Right ventricle myocardium inferior (tissue), 1 donor: ENCODE results near the gene RIPPLY2. TPM values are rescaled to one million over a fixed set of nuclear protein-coding genes. Genes with fewer than 3 reads are reported as not detected.
"Not testable (repeated sequence)": the region's sequence is repeated elsewhere in the genome, so short reads cannot be mapped to it uniquely, and the experiment has no call there.

Source experiments
- ATAC-seq: fragments of 200-7000 bp; cut with Tn5 transposase; one replicate; pipeline ENCODE4 v1.9.1; 2020; ENCODE audit warnings: mild to moderate bottlenecking, moderate library complexity
- DNase-seq: peaks from one replicate; pipeline ENCODE4 v3.0.0; 2021; ENCODE audit errors: missing footprints
- intact Hi-C: fragments of 100-400 bp; cut with DNase I; formaldehyde crosslinking; loops from one replicate; pipeline ENCODE4 v1.11.0; 2022
- long read RNA-seq: library from polyadenylated mRNA; unstranded; transcript quantifications from one replicate; pipeline ENCODE4 v2.0.0, GENCODE V29; 2021
- total RNA-seq: library from RNA; stranded (reverse); fragmentation: NEBNext Ultra II Directional; extraction: Animal tissue kit (Norgen Biotek cat#: 25700); gene quantifications from one replicate; pipeline ENCODE4 v1.2.1, GENCODE V29; 2021
- donor health status: DM: no; HTN: yes; CAD: no; lungs with severe emphysema.

The RIPPLY2 gene, protein sequence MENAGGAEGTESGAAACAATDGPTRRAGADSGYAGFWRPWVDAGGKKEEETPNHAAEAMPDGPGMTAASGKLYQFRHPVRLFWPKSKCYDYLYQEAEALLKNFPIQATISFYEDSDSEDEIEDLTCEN
- not detected for total RNA-seq
- long read RNA-seq: 0 reads

DNA sequence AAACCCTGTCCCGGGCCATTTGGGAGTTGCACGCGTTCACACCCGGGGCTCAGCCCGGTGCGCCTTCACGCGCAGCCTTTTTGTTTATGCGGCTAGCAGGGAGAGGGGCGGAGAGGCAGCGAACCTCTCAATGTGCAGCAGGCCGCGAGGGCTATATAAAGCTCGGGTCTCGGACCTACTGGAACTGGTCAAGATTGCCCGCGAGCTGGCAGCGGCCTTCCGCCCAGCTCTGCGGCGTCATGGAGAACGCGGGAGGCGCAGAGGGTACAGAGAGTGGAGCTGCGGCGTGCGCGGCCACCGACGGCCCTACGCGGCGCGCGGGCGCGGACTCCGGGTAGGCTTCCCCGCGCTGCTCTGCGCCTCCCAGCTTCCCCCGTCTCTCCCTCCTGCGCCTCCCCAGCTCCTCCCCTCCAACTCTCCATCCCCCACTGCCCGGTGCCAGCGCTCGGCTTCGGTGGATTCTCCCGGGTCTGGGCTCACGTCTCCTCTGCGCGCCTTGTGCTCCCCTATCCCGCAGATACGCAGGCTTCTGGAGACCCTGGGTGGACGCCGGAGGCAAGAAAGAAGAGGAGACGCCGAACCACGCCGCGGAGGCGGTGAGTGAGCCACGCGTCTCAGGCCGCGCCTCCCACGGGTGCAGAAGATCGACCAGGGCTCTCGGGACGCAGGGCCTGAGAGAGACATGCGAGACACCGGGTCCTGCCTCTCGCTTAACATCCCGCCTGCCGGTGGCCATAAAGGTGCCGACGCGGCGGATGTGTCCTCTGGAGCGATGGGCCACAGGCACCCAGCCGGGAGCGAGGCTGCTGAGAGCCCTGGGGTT, at the start of gene RIPPLY2:
Gene RIPPLY2 (plus strand): TSS at position 183 of the 823 bp plus-strand sequence. CDS start 57 bp downstream, at position 240.
- ATAC-seq (peak; percentile 59), DNase-seq (peak; percentile 64)
- intact Hi-C loops: no loop called here

DNA sequence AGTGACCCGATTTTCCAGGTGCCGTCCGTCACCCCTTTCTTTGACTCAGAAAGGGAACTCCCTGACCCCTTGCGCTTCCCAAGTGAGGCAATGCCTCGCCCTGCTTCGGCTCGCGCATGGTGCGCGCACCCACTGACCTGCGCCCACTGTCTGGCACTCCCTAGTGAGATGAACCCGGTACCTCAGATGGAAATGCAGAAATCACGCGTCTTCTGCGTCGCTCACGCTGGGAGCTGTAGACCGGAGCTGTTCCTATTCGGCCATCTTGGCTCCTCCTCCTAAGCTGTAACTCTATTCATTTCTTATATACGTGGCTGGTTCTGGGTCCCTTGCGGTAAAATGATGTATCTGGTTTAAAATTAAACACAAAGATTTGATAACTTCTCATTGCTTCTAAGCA, 49.7 kb upstream of the RIPPLY2 start:
- intact Hi-C loops, ATAC-seq, DNase-seq: not testable (repeated sequence)

DNA sequence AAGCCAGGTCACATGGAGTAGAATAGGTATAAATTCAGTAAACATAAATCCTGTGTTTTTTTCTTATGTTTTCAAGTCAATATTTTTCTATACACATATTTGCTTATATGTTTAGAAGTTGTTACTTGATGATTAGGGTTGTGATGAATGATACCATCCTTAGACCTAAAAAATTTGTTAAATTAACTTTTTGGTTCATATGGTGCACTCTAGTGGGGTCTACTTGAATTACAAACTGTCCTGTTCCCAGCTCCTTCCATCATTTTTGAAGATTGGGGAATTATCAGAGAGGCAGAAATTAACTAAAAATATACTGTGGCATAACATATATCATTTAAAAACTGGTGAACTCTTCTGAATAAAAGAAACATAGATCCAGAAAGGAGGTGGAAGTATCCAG, 48.3 kb upstream of the RIPPLY2 start:
- ATAC-seq (no peak), DNase-seq (no peak)
- intact Hi-C loops: no loop called here

DNA sequence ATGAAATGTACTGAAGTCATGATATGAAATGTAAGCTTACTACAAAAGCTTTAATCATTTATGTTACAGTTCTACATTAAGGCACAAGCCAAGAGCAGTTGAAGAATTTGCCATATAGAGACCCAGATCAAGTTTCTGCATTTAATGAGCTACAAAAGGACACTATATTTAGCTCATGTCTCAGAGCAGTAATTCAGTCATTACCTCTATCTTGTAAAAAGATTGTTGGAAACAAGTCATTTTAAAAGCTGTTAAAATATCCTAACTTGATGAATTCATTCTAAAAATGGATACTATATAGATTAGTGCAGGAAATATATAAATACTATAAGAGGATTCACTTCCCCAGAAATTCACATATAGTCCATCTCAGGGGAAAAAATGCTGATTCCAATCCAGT, 45.2 kb upstream of the RIPPLY2 start:
- intact Hi-C loops: no loop called here
- DNase-seq: no peak
- ATAC-seq: no peak

DNA sequence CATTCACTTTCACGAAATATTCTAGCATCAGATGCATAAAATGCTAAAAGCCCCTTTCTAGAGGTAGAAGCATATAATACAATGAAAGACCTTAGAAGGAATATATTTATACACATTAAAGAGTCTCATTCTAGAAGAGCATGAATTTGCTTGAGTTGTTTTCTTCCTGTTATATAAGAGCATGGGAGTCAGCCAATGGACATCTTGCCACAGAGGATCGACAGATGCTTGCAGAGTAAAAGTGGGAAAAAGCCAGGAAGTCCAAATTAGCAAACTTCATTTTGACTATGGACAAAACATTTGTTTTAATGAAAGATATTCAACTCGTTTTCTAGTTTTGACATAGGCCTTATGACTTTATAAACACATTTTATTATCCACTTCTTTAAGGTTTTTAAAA, 44.2 kb upstream of the RIPPLY2 start:
- intact Hi-C loops: no loop called here
- DNase-seq (no peak), ATAC-seq (no peak)

DNA sequence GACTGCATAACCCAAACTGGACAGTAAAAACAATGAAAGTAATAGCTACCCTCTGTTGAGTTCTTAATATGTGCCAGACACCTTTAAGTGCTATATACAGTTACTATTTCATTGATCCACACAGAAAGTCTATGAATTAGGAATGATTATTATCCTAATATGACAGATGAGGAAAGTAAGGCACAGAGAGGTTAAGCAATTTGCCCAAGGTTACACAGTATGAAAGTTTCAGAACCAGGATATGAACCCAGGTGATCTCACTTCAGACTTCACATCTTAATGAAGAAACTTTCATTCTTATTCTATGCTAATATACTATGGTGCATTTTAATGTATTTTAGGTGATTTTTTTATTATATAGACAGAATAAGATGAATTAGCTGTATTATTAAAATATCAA, 40.6 kb upstream of the RIPPLY2 start:
- no peak for ATAC-seq
- DNase-seq: no peak
- intact Hi-C loops: no loop called here

DNA sequence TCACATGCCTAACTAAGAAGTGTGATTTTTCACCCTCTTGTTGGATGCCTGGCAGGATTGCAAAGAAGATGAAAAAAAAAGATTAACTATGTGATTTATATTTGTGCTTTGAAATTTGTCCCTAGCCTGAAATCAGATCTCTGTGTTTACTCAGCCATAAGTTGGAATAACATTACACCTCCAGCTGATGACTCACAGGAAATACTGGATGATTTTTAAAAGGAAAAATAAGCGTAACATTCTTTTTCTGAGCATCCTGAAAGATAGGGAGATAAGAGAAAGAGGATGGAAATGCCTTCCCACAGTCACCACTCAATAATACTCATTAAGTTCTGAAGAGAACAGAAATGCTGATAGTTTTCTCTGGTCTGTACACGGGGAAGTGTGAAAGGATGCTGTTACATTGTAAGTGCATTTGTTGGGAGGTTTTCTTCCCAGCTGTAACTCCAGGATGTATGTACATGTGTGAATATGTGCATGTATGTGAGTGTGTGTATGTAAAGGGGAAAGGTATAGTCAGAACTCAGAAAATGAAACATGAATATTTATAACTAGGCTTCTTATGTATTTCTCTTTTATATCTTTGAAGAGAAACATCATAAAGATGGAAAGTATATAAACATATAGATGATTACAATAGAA, 37.4 kb upstream of the RIPPLY2 start:
- DNase-seq: no peak
- intact Hi-C loops: no loop called here
- no peak for ATAC-seq

DNA sequence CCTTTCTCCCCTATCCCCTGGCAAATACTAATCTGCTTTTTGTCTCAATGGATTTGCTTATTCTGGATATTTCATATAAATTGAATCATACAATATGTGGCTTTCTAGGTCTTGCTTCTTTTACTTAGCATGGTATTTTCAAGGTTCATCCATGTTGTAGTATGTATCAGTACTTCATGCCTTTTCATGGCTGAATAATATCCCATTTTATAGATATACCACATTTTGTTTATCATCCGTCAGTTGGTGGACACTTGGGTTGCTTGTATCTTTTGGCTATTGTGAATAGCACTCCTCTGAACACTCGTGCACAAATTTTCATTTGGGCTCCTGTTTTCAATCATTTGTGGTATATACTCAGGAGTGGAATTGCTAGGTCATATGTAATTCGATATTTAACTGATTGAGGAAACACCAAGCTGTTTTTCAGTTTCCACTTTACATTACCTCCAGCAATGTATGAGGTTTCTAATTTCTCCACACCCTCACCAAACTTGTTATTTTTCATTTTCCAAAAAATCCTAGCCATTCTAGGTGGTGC, 30.5 kb upstream of the RIPPLY2 start:
- DNase-seq: no peak
- intact Hi-C loops: no loop called here
- ATAC-seq: no peak

DNA sequence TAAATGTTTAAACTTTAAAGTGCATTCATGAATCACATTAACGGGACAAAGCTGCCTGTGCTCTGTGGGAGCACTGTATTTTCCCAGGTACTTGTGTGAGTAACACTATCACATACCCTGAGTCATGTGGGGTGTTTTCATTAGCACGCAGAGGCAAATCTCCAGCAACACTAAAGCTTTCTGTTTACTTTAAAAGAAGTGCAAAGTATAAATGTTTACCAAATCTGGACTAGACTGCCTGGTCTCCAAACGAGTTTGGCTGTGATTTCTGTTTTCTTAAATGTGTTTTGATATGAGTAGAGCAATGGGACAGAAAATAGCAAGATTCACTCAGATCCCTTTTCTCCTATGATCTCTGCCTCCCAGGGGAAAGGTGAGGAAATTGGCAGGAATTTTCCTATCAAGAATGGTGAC, 28.8 kb upstream of the RIPPLY2 start:
- no peak for DNase-seq
- ATAC-seq: no peak
- intact Hi-C loops: no loop called here

DNA sequence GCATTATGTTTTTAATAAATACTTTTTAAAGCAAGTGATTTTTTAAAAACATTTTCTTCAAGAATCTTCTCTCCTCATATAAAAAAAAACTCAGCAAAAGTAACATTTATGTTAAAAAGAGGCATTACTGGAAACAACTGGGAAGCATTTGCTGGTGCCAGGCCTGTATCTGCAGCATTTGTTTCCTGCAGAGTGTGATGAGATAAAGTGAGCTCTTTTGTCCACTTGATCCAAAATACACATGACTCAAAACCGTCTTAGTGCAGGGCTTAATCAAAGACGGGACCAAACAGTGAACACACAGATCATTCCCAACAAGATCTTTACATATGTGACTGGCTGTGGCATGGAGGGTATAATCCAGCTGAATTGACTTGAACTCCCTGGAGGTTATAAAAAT, 28.3 kb upstream of the RIPPLY2 start:
- ATAC-seq: no peak
- DNase-seq: no peak
- intact Hi-C loops: no loop called here

DNA sequence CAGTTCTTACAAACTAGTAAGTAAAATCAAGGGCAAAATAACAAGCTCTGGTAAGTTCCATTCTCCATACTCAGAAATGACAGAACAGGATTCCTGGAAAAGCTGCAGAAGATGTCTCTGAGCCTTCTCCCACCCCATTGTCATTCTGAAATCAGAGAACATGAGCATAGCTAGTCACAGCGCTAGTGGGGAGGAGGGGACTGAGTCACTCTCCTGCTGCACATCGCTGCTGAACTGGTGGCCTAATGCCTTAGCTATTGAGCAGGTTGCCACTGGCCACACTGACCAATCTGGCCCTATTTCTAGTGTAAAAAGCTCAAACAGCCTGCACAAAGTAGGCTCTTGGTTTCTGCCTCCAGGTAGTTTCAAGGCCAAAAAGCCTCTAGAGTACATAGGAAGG, 26.1 kb upstream of the RIPPLY2 start:
- no peak for ATAC-seq

DNA sequence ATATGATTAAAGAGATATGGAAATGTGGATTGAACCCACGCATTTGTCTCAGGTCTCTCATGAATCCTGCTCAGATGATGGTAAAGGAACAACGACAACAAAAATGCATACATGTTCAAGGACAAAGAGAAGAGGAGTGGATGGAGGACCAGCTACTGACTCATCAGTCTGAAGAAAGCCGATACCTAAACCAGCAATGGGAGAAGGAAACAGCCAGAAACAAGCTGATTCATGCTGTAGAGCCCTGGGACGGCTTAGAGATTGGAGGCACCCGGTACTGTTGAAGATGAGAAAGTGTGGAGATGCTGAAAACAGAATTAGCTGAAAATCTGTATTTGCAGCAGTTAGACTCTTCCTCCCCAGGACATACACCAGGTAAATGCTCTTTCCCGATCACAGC, 14.4 kb upstream of the RIPPLY2 start:
- intact Hi-C loops: no loop called here
- DNase-seq (no peak), ATAC-seq (no peak)

More for the DNA sequence above, 26.1 kb upstream of the RIPPLY2 start:
- DNase-seq: no peak
- intact Hi-C loops: no loop called here

DNA sequence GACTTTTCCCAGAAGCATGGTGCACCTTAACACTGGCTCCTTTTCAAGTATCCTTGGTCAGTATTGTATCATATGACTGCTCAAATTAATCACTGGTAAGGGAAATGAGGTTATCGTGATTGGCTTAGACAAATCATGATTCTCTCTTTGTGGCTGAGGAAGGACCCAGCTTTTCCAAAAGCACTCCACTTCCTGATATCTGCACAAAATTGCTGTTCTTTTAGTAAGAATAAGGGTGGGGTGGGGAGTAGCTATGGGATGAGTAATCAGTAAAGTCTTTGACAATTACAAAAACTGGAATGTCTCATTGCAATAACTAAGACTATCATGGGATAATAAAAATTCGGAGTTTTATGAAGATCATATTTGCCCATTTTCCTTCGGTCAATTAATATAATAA, 9.0 kb upstream of the RIPPLY2 start:
- intact Hi-C loops: no loop called here
- ATAC-seq: no peak
- no peak for DNase-seq

DNA sequence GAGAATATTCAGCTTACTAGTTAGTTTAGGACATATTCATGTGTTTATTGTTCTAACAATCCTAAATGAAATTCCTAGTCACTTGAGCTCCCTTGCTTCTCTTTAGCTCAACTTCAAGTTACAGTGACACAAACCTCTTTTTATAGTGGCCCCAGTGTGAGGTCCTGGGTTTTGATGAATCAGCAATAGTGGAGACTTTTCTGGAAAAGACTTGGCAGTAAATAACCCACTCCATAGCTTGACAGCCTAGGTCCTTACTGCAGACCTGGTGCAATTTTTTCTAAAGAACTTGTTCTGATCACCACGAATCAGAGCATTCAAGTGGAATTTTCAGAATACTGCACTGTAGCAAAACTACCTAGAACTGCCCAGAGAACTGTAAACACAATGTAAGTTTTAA, 6.9 kb upstream of the RIPPLY2 start:
- intact Hi-C loops: no loop called here
- DNase-seq (no peak), ATAC-seq (no peak)

DNA sequence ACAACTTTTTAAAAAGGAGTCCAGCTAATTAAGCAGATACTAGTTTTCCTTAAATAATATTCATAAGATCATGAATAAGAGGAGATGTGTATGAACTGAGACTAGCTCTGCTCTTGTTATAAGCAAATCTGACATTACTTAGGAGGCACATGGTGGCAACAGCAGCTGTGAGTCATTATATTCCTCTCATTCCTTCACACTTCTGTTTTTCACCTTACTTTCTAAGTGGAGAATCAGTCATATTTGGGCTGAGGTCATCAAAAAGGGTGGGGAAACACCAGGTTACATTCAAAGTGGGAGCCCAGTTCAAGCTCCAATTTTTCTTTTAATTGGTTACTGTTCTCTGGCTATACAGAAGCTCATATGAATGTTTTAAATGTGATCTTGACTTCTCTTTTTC, 6.0 kb upstream of the RIPPLY2 start:
- DNase-seq (no peak), ATAC-seq (no peak)
- intact Hi-C loops: no loop called here

DNA sequence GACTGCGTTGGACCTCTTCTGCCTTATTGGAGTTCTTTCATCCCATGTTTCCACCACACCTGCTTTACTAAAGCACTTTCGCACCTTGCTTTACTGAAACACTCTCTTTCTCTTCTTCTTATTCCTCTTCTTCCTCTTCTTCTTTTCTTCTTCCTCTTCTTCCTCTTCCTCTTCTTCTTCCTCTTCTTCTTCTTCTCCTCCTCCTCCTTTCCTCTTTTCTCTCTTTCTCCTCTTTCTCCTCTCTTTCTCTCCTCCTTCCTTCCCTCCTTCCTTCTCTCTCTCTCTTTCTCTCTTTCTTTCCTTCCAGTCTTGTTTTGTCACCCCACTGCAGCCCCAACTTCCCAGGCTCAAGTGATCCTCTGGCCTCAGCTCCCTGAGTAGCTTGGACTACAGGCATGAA, 4.0 kb upstream of the RIPPLY2 start:
- ATAC-seq: no peak
- DNase-seq: no peak
- intact Hi-C loops: no loop called here

DNA sequence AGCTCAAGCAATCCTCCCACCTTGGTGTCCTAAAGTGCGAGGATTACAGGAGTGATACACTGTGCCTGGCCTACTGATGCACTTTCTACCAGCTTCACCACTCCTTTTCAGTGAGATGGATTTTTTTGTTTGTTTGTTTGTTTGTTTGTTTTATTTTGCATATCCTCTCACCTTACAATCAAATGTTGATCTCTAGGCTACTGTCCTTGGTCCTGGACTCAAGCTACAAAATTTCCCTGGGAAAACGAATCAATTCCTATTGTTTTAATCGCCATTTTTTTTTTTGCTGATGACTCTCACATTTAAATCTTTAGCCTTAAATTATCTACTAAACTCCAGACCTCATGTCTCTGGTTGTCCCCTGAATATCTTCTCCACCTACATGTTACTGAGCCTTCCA, 3.5 kb upstream of the RIPPLY2 start:
- intact Hi-C loops: no loop called here
- no peak for ATAC-seq
- no peak for DNase-seq

DNA sequence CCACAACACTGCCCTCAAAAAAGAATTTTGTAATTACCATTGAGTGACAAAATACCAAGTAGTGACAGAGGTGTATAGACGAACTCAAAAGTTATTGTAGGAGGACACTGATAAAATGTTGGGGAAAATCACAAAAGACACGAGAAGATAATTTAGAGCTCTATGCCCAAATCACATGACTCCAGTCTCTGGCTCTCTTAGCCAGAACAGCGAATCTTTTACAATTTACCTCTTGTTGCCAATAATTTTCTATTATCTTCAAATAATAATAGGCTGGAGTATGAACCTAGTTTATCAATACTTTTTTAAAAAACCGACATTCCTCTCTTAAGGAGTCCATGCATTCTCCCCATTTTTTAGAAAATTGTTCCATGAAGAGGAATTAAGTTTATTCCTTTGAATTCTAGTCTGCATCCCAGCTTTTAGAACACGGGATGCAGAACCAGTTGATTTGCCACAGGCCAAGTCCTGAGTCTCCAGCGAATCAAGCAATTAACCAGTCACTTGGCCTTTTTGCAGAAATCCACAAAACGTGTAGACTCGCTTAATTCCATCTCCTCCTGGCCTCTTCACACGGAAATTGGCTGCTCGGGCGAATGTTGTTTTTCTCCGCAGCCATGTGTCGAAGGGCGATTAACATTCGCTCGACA, 507 bp upstream of the RIPPLY2 start:
- DNase-seq (no peak), ATAC-seq (no peak)
- intact Hi-C loops: no loop called here

DNA sequence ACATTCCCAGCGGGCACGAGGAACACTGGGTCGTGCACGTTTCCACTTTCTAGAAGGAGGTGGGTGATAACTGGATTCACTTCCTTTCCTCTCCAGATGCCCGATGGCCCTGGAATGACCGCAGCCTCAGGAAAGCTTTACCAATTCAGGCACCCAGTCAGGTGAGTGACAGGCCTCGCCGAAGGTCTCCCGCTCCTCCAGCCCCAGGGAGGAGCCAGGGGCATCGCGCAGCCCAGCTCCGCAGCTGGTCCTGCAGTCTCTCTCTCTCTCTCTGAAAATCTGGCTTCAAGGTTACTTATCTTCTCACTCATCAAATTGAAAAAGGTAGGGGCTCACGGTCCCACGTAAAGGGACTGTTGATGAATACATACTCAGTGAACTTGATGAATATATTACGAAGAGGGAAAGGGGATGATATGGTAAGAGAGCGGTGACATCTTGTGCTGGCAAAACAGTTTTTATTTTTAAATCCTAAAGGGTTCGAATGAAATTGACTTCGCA, 891 bp downstream of the RIPPLY2 start:
- no peak for DNase-seq
- intact Hi-C loops: no loop called here
- no peak for ATAC-seq
